GM12878 (cell line): ENCODE measurements around the gene ZFAND2B. TPM values are rescaled to one million over a fixed set of nuclear protein-coding genes. Genes with fewer than 3 reads are reported as not detected.

Experiments
- ATAC-seq: fragments of 200-7000 bp; cut with Tn5 transposase; 3 replicates; pipeline ENCODE4 v1.9.1; 2020; ENCODE audit warnings: mild to moderate bottlenecking, moderate library complexity
- BruUV-seq: library from RNA; stranded (reverse); fragments of 400-500 nt; replicated peaks from 2 replicates; lab custom pipeline; 2021; lab: Mats Ljungman, UMichigan
- CTCF ChIA-PET: fragments of 300-600 bp; sonication (Branson Sonifier 250); formaldehyde crosslinking; extraction: SDS; loops from one replicate; lab custom pipeline; 2021; ENCODE audit warnings: inconsistent platforms; lab: Yijun Ruan, JAX
- POLR2A ChIA-PET: fragments of 350-600 bp; formaldehyde crosslinking; extraction: SDS; loops from one replicate; lab custom pipeline; 2021; ENCODE audit warnings: inconsistent platforms; lab: Charles Lee
- RAD21 ChIA-PET: fragments of 300-600 bp; sonication (Branson Sonifier 250); formaldehyde crosslinking; loops from one replicate; lab custom pipeline; 2023; ENCODE audit warnings: antibody characterized with exemption; ENCODE audit not compliant: unreplicated experiment; lab: Charles Lee
- SMC1A ChIA-PET: fragments of 300-600 bp; sonication (Branson Sonifier 250); formaldehyde crosslinking; loops from one replicate; lab custom pipeline; 2023; ENCODE audit not compliant: unreplicated experiment, uncharacterized antibody; lab: Charles Lee
- DNase-seq: peaks from one replicate; pipeline ENCODE4 v3.0.0-alpha.2; 2011; ENCODE audit warnings: low read depth, low spot score
- FAIRE-seq: peaks from 3 replicates; lab custom pipeline; 2011; peaks lifted over from hg19 to GRCh38; lab: Jason Lieb, UNC
- H2AFZ ChIP-seq: 2 replicates; pipeline ENCODE4 v1.6.0; 2011; ENCODE audit warnings: low read depth, low read length, control low read depth; ENCODE audit not compliant: control insufficient read depth
- H3K27ac ChIP-seq: 2 replicates; pipeline ENCODE4 v1.5.1; 2011; ENCODE audit warnings: control low read depth; ENCODE audit not compliant: control insufficient read depth, insufficient read depth
- H3K27me3 ChIP-seq, 2 experiments: replicated peaks in 1 of 2; 2 replicates each; pipeline versions ENCODE4 v1.6.0 to v1.6.1; 2011; ENCODE audit warnings: low read length in 1 of 2; ENCODE audit not compliant: control insufficient read depth in 2 of 2, insufficient read depth in 2 of 2
- H3K36me3 ChIP-seq, 2 experiments: 2 replicates each; pipeline ENCODE4 v1.5.1; 2011; ENCODE audit warnings: low read length in 1 of 2; ENCODE audit not compliant: control insufficient read depth in 2 of 2, insufficient read depth in 2 of 2
- H3K4me1 ChIP-seq: 2 replicates; pipeline ENCODE4 v1.6.1; 2011; ENCODE audit warnings: mild to moderate bottlenecking, low read length, moderate library complexity, mixed read lengths; ENCODE audit not compliant: control insufficient read depth, insufficient read depth
- H3K4me2 ChIP-seq: 2 replicates; pipeline ENCODE4 v1.6.0; 2011; ENCODE audit warnings: control low read depth; ENCODE audit not compliant: control insufficient read depth, insufficient read depth
- H3K4me3 ChIP-seq: fragments of 200-600 bp; sonication (generic); 2 replicates; pipeline ENCODE4 v1.5.1; 2016
- H3K79me2 ChIP-seq: 2 replicates; pipeline ENCODE4 v1.6.0; 2011; ENCODE audit warnings: low read length; ENCODE audit not compliant: control insufficient read depth, insufficient read depth
- H3K9ac ChIP-seq: 2 replicates; pipeline ENCODE4 v1.8.0; 2011; ENCODE audit warnings: low read length, control low read depth, mixed read lengths; ENCODE audit not compliant: control insufficient read depth, insufficient read depth
- H3K9me3 ChIP-seq: replicated peaks from 3 replicates; pipeline ENCODE4 v1.5.1; 2011; ENCODE audit warnings: mild to moderate bottlenecking, low read length; ENCODE audit not compliant: control insufficient read depth, insufficient read depth
- H4K20me1 ChIP-seq: 2 replicates; pipeline ENCODE4 v1.6.0; 2011; ENCODE audit not compliant: control insufficient read depth, insufficient read depth
- CHD4 ChIP-seq: fragments of 200-600 bp; sonication (generic); IDR thresholded peaks from 2 replicates; pipeline ENCODE4 v1.6.1; 2016; ENCODE audit warnings: mild to moderate bottlenecking
- FOXK2 ChIP-seq: fragments of 450-650 bp; IDR thresholded peaks from 2 replicates; pipeline ENCODE4 v1.6.1; 2017; ENCODE audit warnings: mild to moderate bottlenecking, moderate library complexity
- GABPA ChIP-seq: IDR thresholded peaks from 2 replicates; pipeline ENCODE4 v1.6.1; 2014; ENCODE audit warnings: antibody characterized with exemption, low read depth, mild to moderate bottlenecking, inconsistent platforms
- NR2C1 ChIP-seq: fragments of 450-650 bp; IDR thresholded peaks from 2 replicates; pipeline ENCODE4 v1.6.1; 2017; ENCODE audit warnings: antibody characterized with exemption, mild to moderate bottlenecking, moderate library complexity
- POLR2AphosphoS2 ChIP-seq: IDR thresholded peaks from 2 replicates; pipeline ENCODE4 v1.6.1; 2011; ENCODE audit warnings: low read depth, mild to moderate bottlenecking, low read length, improper control_type of control experiment, moderate library complexity
- RAD51 ChIP-seq: fragments of 450-650 bp; IDR thresholded peaks from 2 replicates; pipeline ENCODE4 v1.6.1; 2016; ENCODE audit warnings: moderate library complexity, mild to moderate bottlenecking, inconsistent platforms
- RCOR1 ChIP-seq: conservative IDR thresholded peaks from 2 replicates; pipeline ENCODE4 v1.6.1; 2012; ENCODE audit warnings: low read depth, low read length, improper control_type of control experiment
- YBX1 ChIP-seq: fragments of 450-650 bp; IDR thresholded peaks from 2 replicates; pipeline ENCODE4 v1.6.1; 2016; ENCODE audit warnings: antibody characterized with exemption
- ZNF274 ChIP-seq: IDR thresholded peaks from one replicate; pipeline ENCODE4 v1.8.0; 2011; ENCODE audit not compliant: insufficient read length, insufficient read depth
- ZSCAN29 ChIP-seq: fragments of 450-650 bp; IDR thresholded peaks from 2 replicates; pipeline ENCODE4 v1.6.1; 2017; ENCODE audit warnings: mild to moderate bottlenecking, moderate library complexity
- WGBS: methylation state at CpG from one replicate; pipeline ENCODE4 v1.1.6; 2016; ENCODE audit warnings: low lambda C conversion rate; ENCODE audit not compliant: insufficient replicate concordance, insufficient coverage; ENCODE audit errors: missing lambda C conversion rate; 5-methylcytosine and 5-hydroxymethylcytosine counted together
- in situ Hi-C: fragments of 300-500 bp; cut with MboI; formaldehyde crosslinking; loops from 9 replicates; pipeline ENCODE4 v1.14.3; 2018; ENCODE audit warnings: mixed read lengths
- intact Hi-C: fragments of 100-400 bp; cut with micrococcal nuclease; formaldehyde crosslinking; loops from one replicate; pipeline ENCODE4 v1.14.2; 2022; ENCODE audit not compliant: unreplicated experiment
- polyA plus RNA-seq, 11 experiments: library from polyadenylated mRNA; depleted of rRNA in 4 of 11; unstranded in 6 of 11; stranded (reverse) in 5 of 11; fragments of >200 nt; fragmentation: Nextera tagmentation in 4 of 11; fragmentation: Illumina TruSeq in 1 of 11; extraction: Ambion mirVana in 4 of 11; extraction: Trizol in 1 of 11; gene quantifications; 1 replicate in 1 of 11; 2 replicates in 10 of 11; pipeline versions ENCODE4 v1.2.1 to v1.2.3, GENCODE V29; 2011 to 2016; ENCODE audit warnings: inconsistent platforms in 2 of 11, missing spikeins in 2 of 11, low read depth in 1 of 11
- total RNA-seq, 4 experiments: library from RNA; depleted of rRNA in 3 of 4; stranded (reverse); fragments of >200 nt in 3 of 4; fragmentation: Illumina TruSeq in 1 of 4; extraction: Trizol in 1 of 4; gene quantifications; 2 replicates each; pipeline versions ENCODE4 v1.2.1 to v1.2.3, GENCODE V29; 2013 to 2021
- TF ChIP-seq, protein P1 (sequence below): fragments of 450-650 bp; IDR thresholded peaks from 2 replicates; pipeline ENCODE4 v1.6.1; 2017; ENCODE audit warnings: mild to moderate bottlenecking, moderate library complexity
- TF ChIP-seq, protein P2 (sequence below): IDR thresholded peaks from 2 replicates; pipeline ENCODE4 v1.6.1; 2011; ENCODE audit warnings: mild to moderate bottlenecking, low read depth, low read length, moderate library complexity; ENCODE audit not compliant: insufficient replicate concordance

Gene ZFAND2B
- total and polyA plus RNA-seq, 10 of the 15 experiments (the other 5 are each of a cell fraction or from before 2014, with no cell fraction given) = 5.4 to 28.1 (median 22.4) TPM

DNA sequence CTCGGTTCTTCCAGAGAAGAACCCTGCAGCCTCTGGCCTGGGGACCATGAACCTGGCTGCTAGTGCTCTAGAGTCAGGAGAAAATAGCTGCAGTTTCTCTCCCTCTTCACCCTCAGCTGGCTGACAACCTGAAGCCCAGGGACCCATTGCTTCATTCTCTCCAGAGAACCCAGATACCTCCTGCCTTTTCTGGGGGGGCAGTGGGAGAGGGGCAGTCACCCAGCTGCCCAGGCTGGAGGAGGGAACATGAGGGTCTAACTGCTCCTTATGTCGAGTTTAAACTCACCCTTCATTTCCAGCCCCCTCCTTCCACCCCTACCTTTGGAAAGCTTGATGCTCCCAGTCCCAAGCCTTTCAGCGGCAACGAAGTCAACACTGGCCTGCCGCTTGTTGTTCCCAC lies 7.6 kb upstream of the ZFAND2B start:
- no TSS peak for BruUV-seq
- CTCF ChIA-PET = no interaction called here
- Histone ChIP-seq H3K4me2 (no peak overlapping the region), H4K20me1 (no peaks in the 10 kb centered on the region), H3K27ac (no peak overlapping the region), H3K4me1 (no peaks in the 10 kb centered on the region), H3K4me3 (no peak overlapping the region), H3K36me3 (no peaks in the 10 kb centered on the region), H3K27me3 (no peaks in the 10 kb centered on the region), H2AFZ (no peak overlapping the region), H3K9ac (no peak overlapping the region), H3K79me2 (no peaks in the 10 kb centered on the region), H3K9me3 (no peaks in the 10 kb centered on the region)
- intact Hi-C loops (no loop called here), in situ Hi-C loops (no loop called here)
- no peak for DNase-seq
- no peak for ATAC-seq
- TF ChIP-seq ZNF274 = no peak
- SMC1A ChIA-PET = interaction anchor here (0.8 kb wide), 1 partner anchor 28 kb away, joined by 3 read pairs; no protein-coding TSS in a partner anchor
- WGBS = 65% methylated on average over 5 of the region's 5 CpGs
- FAIRE-seq = no peak
- RAD21 ChIA-PET = no interaction called here
- POLR2A ChIA-PET = interaction anchor here (1.6 kb wide), 1 partner anchor 17 kb away, joined by 4 read pairs; no protein-coding TSS in a partner anchor

DNA sequence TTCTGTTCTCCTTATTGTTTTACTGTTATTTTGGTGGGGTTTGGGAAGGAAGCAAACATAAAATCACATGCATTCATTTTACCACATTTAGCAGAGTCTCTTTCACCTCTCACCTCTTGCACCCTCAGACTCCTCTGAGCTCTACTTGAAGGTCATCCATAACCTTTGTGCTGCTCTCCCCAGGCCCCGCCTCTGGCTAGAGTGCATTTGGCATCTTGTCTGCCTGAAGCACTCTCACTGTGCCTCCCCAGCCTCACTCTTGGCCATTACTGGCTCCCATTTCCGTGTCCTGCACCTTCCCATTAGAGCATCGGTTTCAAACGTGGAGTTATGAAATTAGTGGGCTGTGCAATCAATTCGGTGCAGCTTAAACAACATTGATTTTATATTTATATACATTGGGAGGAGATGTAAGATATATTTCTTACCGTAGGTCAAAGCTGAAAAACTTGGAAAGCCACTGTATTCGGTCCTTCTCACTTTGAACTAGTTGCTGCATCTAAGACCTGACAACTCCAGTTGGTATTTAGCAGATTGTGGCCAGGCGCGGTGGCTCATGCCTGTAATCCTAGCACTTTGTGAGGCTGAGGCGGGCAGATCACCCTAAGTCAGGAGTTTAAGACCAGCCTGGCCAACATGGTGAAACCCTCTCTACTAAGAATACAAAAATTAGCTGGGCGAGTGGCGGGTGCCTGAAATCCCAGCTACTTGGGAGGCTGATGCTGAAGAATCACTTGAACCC lies 6.9 kb upstream of the ZFAND2B start:
- Histone ChIP-seq H3K9ac (no peak overlapping the region), H3K27me3 (no peaks in the 10 kb centered on the region), H3K4me1 (no peaks in the 10 kb centered on the region), H3K36me3 (no peaks in the 10 kb centered on the region), H3K79me2 (no peaks in the 10 kb centered on the region), H3K27ac (no peak overlapping the region), H2AFZ (no peak overlapping the region), H3K9me3 (no peaks in the 10 kb centered on the region), H4K20me1 (no peaks in the 10 kb centered on the region), H3K4me2 (no peak overlapping the region), H3K4me3 (no peak overlapping the region)
- CTCF ChIA-PET = interaction anchor here (2.8 kb wide), 1 partner anchor 28 kb away, joined by 7 read pairs; no protein-coding TSS in a partner anchor
- in situ Hi-C loops = no loop called here
- SMC1A ChIA-PET = interaction anchor here (0.8 kb wide), 1 partner anchor 29 kb away, joined by 3 read pairs; no protein-coding TSS in a partner anchor
- DNase-seq = no peak
- POLR2A ChIA-PET = interaction anchor here (1.6 kb wide), 1 partner anchor 18 kb away, joined by 4 read pairs; no protein-coding TSS in a partner anchor
- WGBS = 52% methylated on average over 12 of the region's 12 CpGs
- no peak for ATAC-seq
- FAIRE-seq = no peak
- RAD21 ChIA-PET = no interaction called here
- BruUV-seq = no TSS peak
- intact Hi-C loops = no loop called here
- TF ChIP-seq, protein P1, sequence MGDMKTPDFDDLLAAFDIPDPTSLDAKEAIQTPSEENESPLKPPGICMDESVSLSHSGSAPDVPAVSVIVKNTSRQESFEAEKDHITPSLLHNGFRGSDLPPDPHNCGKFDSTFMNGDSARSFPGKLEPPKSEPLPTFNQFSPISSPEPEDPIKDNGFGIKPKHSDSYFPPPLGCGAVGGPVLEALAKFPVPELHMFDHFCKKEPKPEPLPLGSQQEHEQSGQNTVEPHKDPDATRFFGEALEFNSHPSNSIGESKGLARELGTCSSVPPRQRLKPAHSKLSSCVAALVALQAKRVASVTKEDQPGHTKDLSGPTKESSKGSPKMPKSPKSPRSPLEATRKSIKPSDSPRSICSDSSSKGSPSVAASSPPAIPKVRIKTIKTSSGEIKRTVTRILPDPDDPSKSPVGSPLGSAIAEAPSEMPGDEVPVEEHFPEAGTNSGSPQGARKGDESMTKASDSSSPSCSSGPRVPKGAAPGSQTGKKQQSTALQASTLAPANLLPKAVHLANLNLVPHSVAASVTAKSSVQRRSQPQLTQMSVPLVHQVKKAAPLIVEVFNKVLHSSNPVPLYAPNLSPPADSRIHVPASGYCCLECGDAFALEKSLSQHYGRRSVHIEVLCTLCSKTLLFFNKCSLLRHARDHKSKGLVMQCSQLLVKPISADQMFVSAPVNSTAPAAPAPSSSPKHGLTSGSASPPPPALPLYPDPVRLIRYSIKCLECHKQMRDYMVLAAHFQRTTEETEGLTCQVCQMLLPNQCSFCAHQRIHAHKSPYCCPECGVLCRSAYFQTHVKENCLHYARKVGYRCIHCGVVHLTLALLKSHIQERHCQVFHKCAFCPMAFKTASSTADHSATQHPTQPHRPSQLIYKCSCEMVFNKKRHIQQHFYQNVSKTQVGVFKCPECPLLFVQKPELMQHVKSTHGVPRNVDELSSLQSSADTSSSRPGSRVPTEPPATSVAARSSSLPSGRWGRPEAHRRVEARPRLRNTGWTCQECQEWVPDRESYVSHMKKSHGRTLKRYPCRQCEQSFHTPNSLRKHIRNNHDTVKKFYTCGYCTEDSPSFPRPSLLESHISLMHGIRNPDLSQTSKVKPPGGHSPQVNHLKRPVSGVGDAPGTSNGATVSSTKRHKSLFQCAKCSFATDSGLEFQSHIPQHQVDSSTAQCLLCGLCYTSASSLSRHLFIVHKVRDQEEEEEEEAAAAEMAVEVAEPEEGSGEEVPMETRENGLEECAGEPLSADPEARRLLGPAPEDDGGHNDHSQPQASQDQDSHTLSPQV = no peak
- TF ChIP-seq FOXK2 = no peak
- no peak for TF ChIP-seq YBX1
- no peak for TF ChIP-seq NR2C1
- no peak for TF ChIP-seq RCOR1
- TF ChIP-seq RAD51 = no peak
- no peak for TF ChIP-seq ZSCAN29
- TF ChIP-seq, protein P2, sequence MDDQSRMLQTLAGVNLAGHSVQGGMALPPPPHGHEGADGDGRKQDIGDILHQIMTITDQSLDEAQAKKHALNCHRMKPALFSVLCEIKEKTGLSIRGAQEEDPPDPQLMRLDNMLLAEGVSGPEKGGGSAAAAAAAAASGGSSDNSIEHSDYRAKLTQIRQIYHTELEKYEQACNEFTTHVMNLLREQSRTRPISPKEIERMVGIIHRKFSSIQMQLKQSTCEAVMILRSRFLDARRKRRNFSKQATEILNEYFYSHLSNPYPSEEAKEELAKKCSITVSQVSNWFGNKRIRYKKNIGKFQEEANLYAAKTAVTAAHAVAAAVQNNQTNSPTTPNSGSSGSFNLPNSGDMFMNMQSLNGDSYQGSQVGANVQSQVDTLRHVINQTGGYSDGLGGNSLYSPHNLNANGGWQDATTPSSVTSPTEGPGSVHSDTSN = no peak
- no peak for TF ChIP-seq CHD4
- TF ChIP-seq POLR2AphosphoS2 = no peak
- no peak for TF ChIP-seq GABPA
